ENCODE results near the gene MAP2K5. TPM values are rescaled to one million over a fixed set of nuclear protein-coding genes. Genes with fewer than 3 reads are reported as not detected.

MAP2K5 gene
- total RNA-seq, 2 donors from 2014 or later = 10.7 to 15.7 TPM

DNA sequence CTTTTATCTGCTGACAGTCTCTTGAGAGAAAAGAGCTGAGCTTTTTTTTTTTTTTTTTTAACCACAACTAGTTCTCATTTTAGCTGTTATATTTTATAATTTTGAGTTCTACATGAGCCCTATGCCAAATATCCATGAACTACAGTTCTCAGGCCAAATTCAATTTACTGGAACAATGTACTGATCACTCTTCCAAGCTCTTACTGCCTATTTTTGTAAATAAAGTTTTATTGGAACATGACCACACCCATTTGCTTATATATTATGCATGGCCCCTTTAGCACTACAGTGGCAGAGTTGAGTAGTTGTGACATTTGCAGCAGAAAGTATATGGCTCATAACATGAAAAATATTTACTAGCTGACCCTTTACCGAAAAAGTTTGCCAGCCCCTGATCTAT, 153.6 kb downstream of the MAP2K5 start:
- Histone ChIP-seq H3K9me3 (no peaks in the 10 kb centered on the region), H3K36me3 (no peaks in the 10 kb centered on the region), H3K4me1 (replicated peaks) (no peaks in the 10 kb centered on the region), H3K27ac (no peak overlapping the region), H3K27me3 (replicated peaks; ENCODE audit: insufficient read depth) (no peaks in the 10 kb centered on the region), H3K4me3 (no peak overlapping the region)
- TF ChIP-seq POLR2A (IDR thresholded peaks at IDR 0.05) (no peak), POLR2AphosphoS5 (IDR thresholded peaks at IDR 0.05) (no peak)
- TF ChIP-seq, protein P1, sequence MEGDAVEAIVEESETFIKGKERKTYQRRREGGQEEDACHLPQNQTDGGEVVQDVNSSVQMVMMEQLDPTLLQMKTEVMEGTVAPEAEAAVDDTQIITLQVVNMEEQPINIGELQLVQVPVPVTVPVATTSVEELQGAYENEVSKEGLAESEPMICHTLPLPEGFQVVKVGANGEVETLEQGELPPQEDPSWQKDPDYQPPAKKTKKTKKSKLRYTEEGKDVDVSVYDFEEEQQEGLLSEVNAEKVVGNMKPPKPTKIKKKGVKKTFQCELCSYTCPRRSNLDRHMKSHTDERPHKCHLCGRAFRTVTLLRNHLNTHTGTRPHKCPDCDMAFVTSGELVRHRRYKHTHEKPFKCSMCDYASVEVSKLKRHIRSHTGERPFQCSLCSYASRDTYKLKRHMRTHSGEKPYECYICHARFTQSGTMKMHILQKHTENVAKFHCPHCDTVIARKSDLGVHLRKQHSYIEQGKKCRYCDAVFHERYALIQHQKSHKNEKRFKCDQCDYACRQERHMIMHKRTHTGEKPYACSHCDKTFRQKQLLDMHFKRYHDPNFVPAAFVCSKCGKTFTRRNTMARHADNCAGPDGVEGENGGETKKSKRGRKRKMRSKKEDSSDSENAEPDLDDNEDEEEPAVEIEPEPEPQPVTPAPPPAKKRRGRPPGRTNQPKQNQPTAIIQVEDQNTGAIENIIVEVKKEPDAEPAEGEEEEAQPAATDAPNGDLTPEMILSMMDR (IDR thresholded peaks at IDR 0.05) = no peak
- no peak for DNase-seq (ENCODE audit: low spot score)
- intact Hi-C loops (cut with DNase I) = no loop called here
- 94% methylated on average over 1 of the region's 1 CpG for WGBS

DNA sequence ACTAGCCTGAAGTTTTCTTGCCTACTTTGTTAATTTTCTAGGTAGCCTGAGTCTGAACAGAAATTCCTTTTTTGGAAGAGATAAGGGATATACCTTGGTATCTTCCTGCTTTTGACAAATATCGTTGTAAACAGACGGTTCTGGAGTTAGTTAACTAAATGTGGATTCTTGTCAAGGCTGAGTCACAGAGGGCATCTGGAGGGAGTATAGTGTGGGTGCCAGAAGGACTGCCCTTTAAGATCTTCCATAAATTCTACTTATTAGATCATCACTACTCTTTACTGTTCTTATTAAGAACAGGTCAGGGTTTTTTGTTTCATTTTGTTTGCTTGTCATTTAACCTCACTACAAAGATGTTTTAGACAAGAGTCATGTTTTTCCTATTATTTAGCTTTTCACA, 157.5 kb downstream of the MAP2K5 start:
- H3K9me3 ChIP-seq = no peaks in the 10 kb centered on the region
- intact Hi-C loops (cut with DNase I) = no loop called here
- no peak overlapping the region for H3K27ac ChIP-seq
- no peaks in the 10 kb centered on the region for H3K36me3 ChIP-seq
- no peak for DNase-seq (ENCODE audit: low spot score)
- WGBS = 95% methylated on average over 2 of the region's 2 CpGs
- no peak overlapping the region for H3K4me3 ChIP-seq
- TF ChIP-seq, protein P1 (IDR thresholded peaks at IDR 0.05) = no peak
- TF ChIP-seq POLR2A (IDR thresholded peaks at IDR 0.05) = no peak
- H3K27me3 ChIP-seq (replicated peaks; ENCODE audit: insufficient read depth) = no peaks in the 10 kb centered on the region
- no peaks in the 10 kb centered on the region for H3K4me1 ChIP-seq (replicated peaks)

DNA sequence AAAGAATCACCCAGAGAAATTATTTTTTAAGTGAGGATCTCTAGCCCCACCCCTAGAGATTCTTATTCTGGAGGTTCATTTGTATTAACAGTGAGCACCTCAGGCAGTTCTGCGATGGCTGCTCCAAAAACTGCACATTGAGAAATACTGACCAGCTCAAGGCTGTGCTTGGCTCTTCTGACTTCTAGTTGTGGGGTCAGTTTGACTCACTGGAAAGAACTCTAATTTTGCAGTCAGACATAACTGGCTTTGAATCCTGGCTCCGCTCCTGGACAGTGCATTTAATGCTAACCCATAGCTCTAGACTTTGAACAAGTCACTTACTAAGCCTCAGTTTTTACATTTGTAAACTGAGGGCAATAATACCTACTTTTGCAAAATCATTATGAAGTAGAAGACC, 159.2 kb downstream of the MAP2K5 start:
- intact Hi-C loops (cut with DNase I) = no loop called here
- TF ChIP-seq POLR2A (IDR thresholded peaks at IDR 0.05) (no peak), POLR2AphosphoS5 (IDR thresholded peaks at IDR 0.05) (no peak)
- TF ChIP-seq, protein P1 (IDR thresholded peaks at IDR 0.05) = no peak
- no peak overlapping the region for H3K27ac ChIP-seq
- WGBS = 100% methylated on average over 2 of the region's 2 CpGs
- H3K4me1 ChIP-seq (replicated peaks) = no peaks in the 10 kb centered on the region
- no peak overlapping the region for H3K4me3 ChIP-seq
- no peak for DNase-seq (ENCODE audit: low spot score)
- no peaks in the 10 kb centered on the region for H3K36me3 ChIP-seq
- no peaks in the 10 kb centered on the region for H3K27me3 ChIP-seq (replicated peaks; ENCODE audit: insufficient read depth)
- no peaks in the 10 kb centered on the region for H3K9me3 ChIP-seq

DNA sequence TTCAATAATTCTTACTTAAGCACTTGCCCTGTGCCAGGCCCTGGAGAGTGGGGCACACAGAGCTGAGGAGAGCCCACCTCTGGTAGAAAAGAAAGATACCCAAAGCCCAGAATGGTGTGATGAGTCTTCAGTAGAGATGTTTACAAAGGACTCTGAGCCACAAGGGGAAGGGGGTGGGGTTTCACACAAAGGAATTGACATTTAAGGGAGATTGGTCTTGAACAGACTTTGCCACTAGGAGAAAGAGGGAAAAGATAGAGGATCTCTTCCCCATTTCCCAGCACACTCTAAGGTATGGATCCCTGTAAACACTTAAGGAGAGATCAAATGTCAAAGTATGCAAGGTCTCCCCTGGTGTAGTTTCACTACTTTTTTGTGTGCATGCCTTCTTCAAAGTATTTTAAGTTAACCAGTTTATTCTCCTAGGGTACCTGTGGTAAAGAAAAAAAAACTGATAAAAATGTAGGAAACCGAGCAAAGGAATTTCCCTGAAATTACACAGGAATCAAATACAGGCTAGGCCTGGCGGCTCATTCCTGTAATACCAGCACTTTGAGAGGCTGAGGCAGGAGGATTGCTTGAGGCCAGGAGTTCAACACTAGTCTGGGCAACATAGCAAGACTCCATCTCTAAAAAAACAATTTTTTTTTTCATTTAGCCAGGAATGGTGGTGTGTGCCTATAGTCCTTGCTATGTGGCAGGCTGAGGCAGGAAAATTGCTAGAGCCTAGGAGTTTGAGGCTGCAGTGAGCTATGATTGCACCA, 165.2 kb downstream of the MAP2K5 start:
- Histone ChIP-seq H3K4me1 (replicated peaks) (no peaks in the 10 kb centered on the region), H3K36me3 (no peaks in the 10 kb centered on the region), H3K4me3 (no peak overlapping the region), H3K27me3 (replicated peaks; ENCODE audit: insufficient read depth) (no peaks in the 10 kb centered on the region), H3K27ac (no peak overlapping the region), H3K9me3 (no peaks in the 10 kb centered on the region)
- no peak for DNase-seq (ENCODE audit: low spot score)
- WGBS = 89% methylated on average over 2 of the region's 2 CpGs
- intact Hi-C loops (cut with DNase I) = no loop called here
- TF ChIP-seq, protein P1 (IDR thresholded peaks at IDR 0.05) = no peak
- TF ChIP-seq POLR2AphosphoS5 (IDR thresholded peaks at IDR 0.05) (no peak), POLR2A (IDR thresholded peaks at IDR 0.05) (no peak)

DNA sequence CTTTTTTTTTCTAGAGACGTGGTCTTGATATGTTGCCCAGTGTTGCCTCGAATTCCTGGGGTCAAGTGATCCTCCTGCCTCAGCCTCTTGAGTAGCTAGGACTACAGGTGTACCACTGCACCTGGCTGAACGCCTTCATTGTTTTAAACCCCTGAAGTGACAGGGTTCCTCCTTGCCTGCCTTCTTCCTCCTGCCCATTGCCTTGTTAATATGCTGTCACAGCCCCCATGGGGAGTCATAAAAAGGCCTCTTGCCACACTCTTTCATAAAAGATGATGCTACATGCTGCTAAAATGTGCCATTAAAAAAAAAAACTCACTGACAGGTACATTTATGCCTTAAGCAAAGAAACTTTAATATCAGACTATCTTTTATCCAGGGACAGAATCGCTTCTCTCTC, 166.0 kb downstream of the MAP2K5 start:
- H3K9me3 ChIP-seq = no peaks in the 10 kb centered on the region
- H3K4me3 ChIP-seq = no peak overlapping the region
- H3K36me3 ChIP-seq = no peaks in the 10 kb centered on the region
- no peak for TF ChIP-seq POLR2AphosphoS5 (IDR thresholded peaks at IDR 0.05)
- TF ChIP-seq, protein P1 (IDR thresholded peaks at IDR 0.05) = no peak
- no peak for TF ChIP-seq POLR2A (IDR thresholded peaks at IDR 0.05)
- no peak overlapping the region for H3K27ac ChIP-seq
- no peaks in the 10 kb centered on the region for H3K27me3 ChIP-seq (replicated peaks; ENCODE audit: insufficient read depth)
- no peaks in the 10 kb centered on the region for H3K4me1 ChIP-seq (replicated peaks)
- 79% methylated on average over 4 of the region's 4 CpGs for WGBS
- no peak for DNase-seq (ENCODE audit: low spot score)
- intact Hi-C loops (cut with DNase I) = no loop called here
